Smooth muscle cell (in vitro differentiated cells): ENCODE measurements around the gene SIGLEC9. TPM values are rescaled to one million over a fixed set of nuclear protein-coding genes. Genes with fewer than 3 reads are reported as not detected.

ENCODE experiments used
- DNase-seq: peaks from one replicate; lab custom pipeline; 2025; ENCODE audit not compliant: unreplicated experiment; lab: John Stamatoyannopoulos, UW
- H2AFZ ChIP-seq: fragments of 200-600 bp; sonication (generic); 2 replicates; pipeline ENCODE4 v1.6.0; 2016; ENCODE audit warnings: antibody characterized with exemption, low read depth, mild to moderate bottlenecking
- H3F3A ChIP-seq: fragments of 200-600 bp; sonication (generic); 2 replicates; pipeline ENCODE4 v1.6.0; 2017; ENCODE audit warnings: antibody characterized with exemption, low read depth
- H3K27ac ChIP-seq: fragments of 200-600 bp; sonication (generic); 2 replicates; pipeline ENCODE4 v1.5.1; 2016; ENCODE audit warnings: low read depth, mild to moderate bottlenecking
- H3K27me3 ChIP-seq: fragments of 200-600 bp; sonication (generic); 2 replicates; pipeline ENCODE4 v1.6.1; 2016; ENCODE audit warnings: low read depth, mild to moderate bottlenecking
- H3K36me3 ChIP-seq: fragments of 200-600 bp; sonication (generic); 2 replicates; pipeline ENCODE4 v1.5.1; 2016; ENCODE audit warnings: low read depth
- H3K4me1 ChIP-seq: fragments of 200-600 bp; sonication (generic); 2 replicates; pipeline ENCODE4 v1.5.1; 2016; ENCODE audit warnings: low read depth
- H3K4me2 ChIP-seq: fragments of 200-600 bp; sonication (generic); 2 replicates; pipeline ENCODE4 v1.6.0; 2016; ENCODE audit warnings: mild to moderate bottlenecking
- H3K4me3 ChIP-seq: fragments of 200-600 bp; sonication (generic); 2 replicates; pipeline ENCODE4 v1.5.1; 2016; ENCODE audit warnings: mild to moderate bottlenecking
- H3K79me2 ChIP-seq: fragments of 200-600 bp; sonication (generic); 2 replicates; pipeline ENCODE4 v1.6.0; 2016; ENCODE audit warnings: low read depth, mild to moderate bottlenecking
- H3K9ac ChIP-seq: fragments of 200-600 bp; sonication (generic); 2 replicates; pipeline ENCODE4 v1.6.0; 2016; ENCODE audit warnings: low read depth
- H3K9me3 ChIP-seq: fragments of 200-600 bp; sonication (generic); replicated peaks from 2 replicates; pipeline ENCODE4 v1.5.1; 2016; ENCODE audit warnings: low read depth
- H4K20me1 ChIP-seq: fragments of 200-600 bp; sonication (generic); 2 replicates; pipeline ENCODE4 v1.6.0; 2016; ENCODE audit warnings: low read depth
- CTCF ChIP-seq: fragments of 200-600 bp; sonication (generic); IDR thresholded peaks from 2 replicates; pipeline ENCODE4 v1.5.1; 2017; ENCODE audit warnings: borderline replicate concordance, mild to moderate bottlenecking, antibody characterized with exemption; ENCODE audit not compliant: insufficient read depth, poor library complexity, severe bottlenecking
- WGBS: methylation state at CpG from one replicate; pipeline ENCODE4 v1.1.7; 2016; ENCODE audit warnings: low lambda C conversion rate; 5-methylcytosine and 5-hydroxymethylcytosine counted together
- polyA plus RNA-seq: library from polyadenylated mRNA; unstranded; fragments of >200 nt; fragmentation: Nextera tagmentation; extraction: Ambion mirVana; gene quantifications from 2 replicates; pipeline ENCODE4 v1.2.1, GENCODE V29; 2016
- total RNA-seq: library from RNA; depleted of rRNA; stranded (reverse); fragments of >200 nt; gene quantifications from 2 replicates; pipeline ENCODE4 v1.2.3, GENCODE V29; 2014

SIGLEC9 gene
- total and polyA plus RNA-seq, 2 experiments from 2014 or later, result not detected

GRCh38 chr19:51135986-51136762 lies 11.5 kb downstream of the SIGLEC9 start:
- H2AFZ ChIP-seq, result no peak overlapping the region
- no peaks in the 10 kb centered on the region for H3F3A ChIP-seq
- no peak overlapping the region for H3K27ac ChIP-seq
- H3K9ac ChIP-seq, result no peak overlapping the region
- no peak overlapping the region for H3K4me3 ChIP-seq
- no peak overlapping the region for H3K4me2 ChIP-seq
- no peaks in the 10 kb centered on the region for H3K36me3 ChIP-seq
- no peaks in the 10 kb centered on the region for H3K4me1 ChIP-seq
- no peak for DNase-seq
- no peak for TF ChIP-seq CTCF
- H3K9me3 ChIP-seq, result no peaks in the 10 kb centered on the region
- no peaks in the 10 kb centered on the region for H3K79me2 ChIP-seq
- WGBS, result 85% methylated on average over 8 of the region's 8 CpGs
- no peaks in the 10 kb centered on the region for H4K20me1 ChIP-seq
- no peaks in the 10 kb centered on the region for H3K27me3 ChIP-seq

GRCh38 chr19:51136851-51137551 lies 12.3 kb downstream of the SIGLEC9 start:
- Histone ChIP-seq H3K4me2 (no peak overlapping the region), H3K4me1 (no peaks in the 10 kb centered on the region), H3K36me3 (no peaks in the 10 kb centered on the region), H3K9ac (no peak overlapping the region), H3K79me2 (no peaks in the 10 kb centered on the region), H3K27ac (no peak overlapping the region), H2AFZ (no peak overlapping the region), H3K9me3 (no peaks in the 10 kb centered on the region), H3K27me3 (no peaks in the 10 kb centered on the region), H4K20me1 (no peaks in the 10 kb centered on the region), H3F3A (no peaks in the 10 kb centered on the region), H3K4me3 (no peak overlapping the region)
- 81% methylated on average over 12 of the region's 12 CpGs for WGBS
- TF ChIP-seq CTCF, result no peak
- DNase-seq, result no peak

GRCh38 chr19:51137792-51138425 lies 13.2 kb downstream of the SIGLEC9 start:
- Histone ChIP-seq H3K9ac (no peak overlapping the region), H3K4me3 (no peak overlapping the region), H2AFZ (no peak overlapping the region), H3K36me3 (no peaks in the 10 kb centered on the region), H3K27me3 (no peaks in the 10 kb centered on the region), H3K4me1 (no peaks in the 10 kb centered on the region), H3K27ac (no peak overlapping the region), H4K20me1 (no peaks in the 10 kb centered on the region), H3K4me2 (no peak overlapping the region), H3K79me2 (no peaks in the 10 kb centered on the region), H3F3A (no peaks in the 10 kb centered on the region), H3K9me3 (no peaks in the 10 kb centered on the region)
- no peak for TF ChIP-seq CTCF
- no peak for DNase-seq
- WGBS, result 90% methylated on average over 9 of the region's 9 CpGs
